Subcutaneous adipose tissue (tissue), 4 donors: Measurements from ENCODE around the gene RABL6. TPM values are rescaled to one million over a fixed set of nuclear protein-coding genes. Genes with fewer than 3 reads are reported as not detected.

Experiments
- CTCF ChIP-seq: fragments of 450-650 bp; IDR thresholded peaks from one replicate; pipeline ENCODE4 v1.5.1; 2016; ENCODE audit warnings: low read depth, mild to moderate bottlenecking, control low read depth, antibody characterized with exemption, moderate library complexity
- total RNA-seq, 4 donors: library from RNA; depleted of rRNA; stranded (reverse); fragments of >200 nt; gene quantifications; one replicate each; pipeline ENCODE4 v1.1.0, GENCODE V29; 2016

The RABL6 gene
- total RNA-seq, 4 donors from 2014 or later = 29.4 to 78.2 (median 33.4) TPM

- no peak for TF ChIP-seq CTCF
These were observed 20.2 kb downstream of the RABL6 start for GRCh38 chr9:136827794-136828473.

- TF ChIP-seq CTCF = no peak
These were observed 20.9 kb downstream of the RABL6 start for GRCh38 chr9:136828474-136829140.

- no peak for TF ChIP-seq CTCF
These were observed 21.7 kb downstream of the RABL6 start for GRCh38 chr9:136829412-136829811.

GRCh38 chr9:136829981-136830885, 22.5 kb downstream of the RABL6 start:
- no peak for TF ChIP-seq CTCF

- no peak for TF ChIP-seq CTCF
These were observed 23.4 kb downstream of the RABL6 start for GRCh38 chr9:136831002-136831719.

- no peak for TF ChIP-seq CTCF
These were observed 24.0 kb downstream of the RABL6 start for GRCh38 chr9:136831720-136832104.

- no peak for TF ChIP-seq CTCF
These were observed 24.8 kb downstream of the RABL6 start for GRCh38 chr9:136832581-136832980.
